Brain microvascular endothelial cell (primary cell): ENCODE measurements around the gene ZG16.
"Not testable (repeated sequence)": the region's sequence is repeated elsewhere in the genome, so short reads cannot be mapped to it uniquely, and the experiment has no call there.

Experiments
- DNase-seq: peaks from one replicate; pipeline ENCODE4 v3.0.0-alpha.2; 2020
- H3K27ac ChIP-seq: fragments of 250-450 bp; sonication (Bioruptor Pico); 2 replicates; pipeline ENCODE4 v1.5.1; 2020; ENCODE audit warnings: mild to moderate bottlenecking, moderate library complexity
- H3K27me3 ChIP-seq: fragments of 250-450 bp; sonication (Bioruptor Pico); replicated peaks from 2 replicates; pipeline ENCODE4 v1.5.1; 2020; ENCODE audit warnings: mild to moderate bottlenecking
- H3K36me3 ChIP-seq: fragments of 250-450 bp; sonication (Bioruptor Pico); replicated peaks from 2 replicates; pipeline ENCODE4 v1.5.1; 2020; ENCODE audit warnings: mild to moderate bottlenecking
- H3K4me3 ChIP-seq: 2 replicates; pipeline ENCODE4 v1.5.1; 2011; ENCODE audit warnings: low read depth, mild to moderate bottlenecking, control low read depth, low read length, moderate library complexity
- CTCF ChIP-seq: IDR thresholded peaks from 2 replicates; pipeline ENCODE4 v1.5.1; 2011; ENCODE audit warnings: low read depth, mild to moderate bottlenecking, moderate library complexity, low read length, control low read depth, inconsistent platforms; ENCODE audit errors: missing control alignments
- in situ Hi-C: cut with HindIII; loops from 2 replicates; pipeline ENCODE4 v1.10.0; 2017; ENCODE audit warnings: low sequenced_read_pairs, low pct_ligation_motif_present

The ZG16 gene

GRCh38 chr16:29743827-29744531, 34.1 kb upstream of the ZG16 start:
- Histone ChIP-seq H3K27me3 (peaks cover 3% of the 10 kb centered on the region), H3K4me3 (no peak overlapping the region), H3K36me3 (no peaks in the 10 kb centered on the region), H3K27ac (no peak overlapping the region)
- in situ Hi-C loops, result no loop called here
- no peak for TF ChIP-seq CTCF
- DNase-seq, result no peak

GRCh38 chr16:29744541-29745101, 33.4 kb upstream of the ZG16 start:
- in situ Hi-C loops, result no loop called here
- H3K27me3 ChIP-seq, result peaks cover 3% of the 10 kb centered on the region
- no peak overlapping the region for H3K4me3 ChIP-seq
- TF ChIP-seq CTCF, result no peak
- no peak for DNase-seq
- no peaks in the 10 kb centered on the region for H3K36me3 ChIP-seq
- H3K27ac ChIP-seq, result no peak overlapping the region

- in situ Hi-C loops, result no loop called here
- Histone ChIP-seq H3K36me3 (no peaks in the 10 kb centered on the region), H3K27me3 (peaks cover 3% of the 10 kb centered on the region), H3K27ac (no peak overlapping the region), H3K4me3 (no peak overlapping the region)
- no peak for DNase-seq
- no peak for TF ChIP-seq CTCF
Observed at GRCh38 chr16:29745121-29745852, 32.8 kb upstream of the ZG16 start.

GRCh38 chr16:29745853-29746345, 32.2 kb upstream of the ZG16 start, which contains the start of gene C16orf54:
Gene C16orf54 (minus strand): TSS chr16:29745990. CDS start chr16:29744951, 1,039 bp downstream.
- Histone ChIP-seq H3K27me3 (peaks cover 3% of the 10 kb centered on the region), H3K36me3 (no peaks in the 10 kb centered on the region), H3K27ac (no peak within 1 kb of the TSS), H3K4me3 (no peak within 1 kb of the TSS)
- no peak for DNase-seq
- TF ChIP-seq CTCF, result no peak
- in situ Hi-C loops, result no loop called here

GRCh38 chr16:29746518-29746917, 31.5 kb upstream of the ZG16 start:
- H3K36me3 ChIP-seq, H3K4me3 ChIP-seq, H3K27me3 ChIP-seq, H3K27ac ChIP-seq, in situ Hi-C loops, DNase-seq: not testable (repeated sequence)
